Islet of Langerhans (tissue), 1 donor: ENCODE data around the gene METTL24.
A peak's percentile ranks its signal among the peaks of the same experiment; 100 is the strongest.

ENCODE experiments used
- FAIRE-seq: peaks from one replicate; lab custom pipeline; 2011; peaks lifted over from hg19 to GRCh38; lab: Jason Lieb, UNC

METTL24 gene

DNA sequence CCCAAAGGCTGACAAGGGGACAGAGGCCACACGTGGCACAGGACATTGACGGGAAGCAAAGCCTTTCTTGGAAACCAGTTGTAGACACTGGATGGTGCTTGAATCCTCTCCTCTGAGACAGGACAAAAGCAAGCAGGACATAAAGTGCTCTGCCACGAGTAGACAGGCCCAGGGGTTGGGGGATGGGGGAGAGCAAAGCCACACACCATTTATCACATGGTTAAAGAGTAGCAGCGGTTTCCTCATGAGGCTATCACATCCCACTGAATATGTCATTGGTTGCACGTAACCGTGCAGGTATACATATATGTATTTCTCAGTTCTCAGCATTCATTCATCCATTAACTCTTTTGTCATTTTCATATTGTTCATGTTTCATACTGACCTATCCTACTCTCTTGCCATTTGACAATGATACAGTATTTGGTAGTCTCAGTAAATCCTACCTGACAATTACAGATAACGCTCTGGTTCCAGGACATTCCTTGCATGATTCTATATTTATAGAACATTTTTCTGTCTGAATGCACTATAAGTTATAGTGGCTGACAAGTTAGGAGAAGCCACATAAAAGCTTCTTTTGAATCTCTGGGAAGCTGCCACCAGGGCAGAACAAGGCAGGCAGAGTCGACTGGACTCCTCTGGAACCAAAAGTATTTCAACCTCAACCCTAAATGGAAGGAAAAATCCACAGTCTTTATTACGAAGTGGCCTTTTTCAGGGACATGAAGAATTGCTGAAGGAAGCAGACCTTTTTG, 23.5 kb downstream of the METTL24 start:
- FAIRE-seq: no peak

DNA sequence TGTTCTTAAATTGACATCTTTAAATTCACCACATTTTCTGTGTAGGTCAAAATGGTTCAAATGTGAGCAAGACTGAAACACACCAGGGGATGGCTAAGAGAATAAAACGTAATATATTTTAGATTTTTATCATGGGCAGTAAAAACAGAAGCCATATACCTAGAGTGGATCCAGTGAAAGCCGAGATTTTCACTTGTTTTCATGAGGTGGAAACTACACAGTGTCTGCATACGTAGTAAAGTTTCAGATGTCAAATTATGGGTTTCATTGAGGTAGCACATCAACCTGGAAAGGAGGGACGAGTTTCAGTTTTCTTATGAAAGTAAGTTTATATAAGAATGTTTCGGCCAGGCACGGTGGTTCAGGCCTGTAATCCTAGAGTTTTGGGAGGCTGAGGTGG, 25.9 kb downstream of the METTL24 start:
- no peak for FAIRE-seq

DNA sequence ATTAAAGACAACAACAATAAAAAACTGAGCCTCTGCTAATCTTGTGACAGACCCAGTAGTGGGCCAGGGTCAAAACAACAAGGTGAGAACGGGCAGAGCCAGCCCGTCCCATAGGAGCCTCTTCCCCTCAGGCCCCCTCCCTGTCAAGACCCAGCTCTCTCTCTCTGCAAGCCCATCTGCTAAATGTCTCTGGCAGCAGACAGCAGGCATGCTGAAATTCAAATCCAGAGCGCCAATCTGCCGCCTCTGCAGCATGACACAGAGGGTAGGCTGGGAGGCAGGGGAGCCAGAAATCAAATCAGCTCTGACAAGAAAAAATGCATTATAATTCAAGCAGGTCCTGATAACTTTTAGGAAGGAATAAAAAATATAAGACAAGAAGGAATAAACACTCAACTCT, 26.3 kb downstream of the METTL24 start:
- no peak for FAIRE-seq

DNA sequence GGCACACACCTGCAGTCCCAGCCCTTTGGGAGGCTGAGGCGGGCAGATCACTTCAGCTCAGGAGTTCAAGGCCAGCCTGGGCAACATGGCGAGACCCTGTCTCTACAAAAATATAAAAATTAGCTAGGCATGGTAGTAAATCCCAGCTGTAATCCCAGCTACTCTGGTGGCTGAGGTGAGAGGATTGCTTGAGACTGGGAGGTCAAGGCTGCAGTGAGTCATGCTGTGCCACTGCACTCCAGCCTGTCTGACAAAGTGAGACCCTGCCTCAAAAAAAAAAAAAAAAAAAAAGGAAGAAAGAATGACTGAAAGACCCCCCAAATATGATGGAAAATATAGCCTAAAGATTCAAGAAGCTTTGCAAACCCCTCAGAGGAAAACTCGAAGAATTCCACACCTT, 26.8 kb downstream of the METTL24 start:
- FAIRE-seq: no peak

DNA sequence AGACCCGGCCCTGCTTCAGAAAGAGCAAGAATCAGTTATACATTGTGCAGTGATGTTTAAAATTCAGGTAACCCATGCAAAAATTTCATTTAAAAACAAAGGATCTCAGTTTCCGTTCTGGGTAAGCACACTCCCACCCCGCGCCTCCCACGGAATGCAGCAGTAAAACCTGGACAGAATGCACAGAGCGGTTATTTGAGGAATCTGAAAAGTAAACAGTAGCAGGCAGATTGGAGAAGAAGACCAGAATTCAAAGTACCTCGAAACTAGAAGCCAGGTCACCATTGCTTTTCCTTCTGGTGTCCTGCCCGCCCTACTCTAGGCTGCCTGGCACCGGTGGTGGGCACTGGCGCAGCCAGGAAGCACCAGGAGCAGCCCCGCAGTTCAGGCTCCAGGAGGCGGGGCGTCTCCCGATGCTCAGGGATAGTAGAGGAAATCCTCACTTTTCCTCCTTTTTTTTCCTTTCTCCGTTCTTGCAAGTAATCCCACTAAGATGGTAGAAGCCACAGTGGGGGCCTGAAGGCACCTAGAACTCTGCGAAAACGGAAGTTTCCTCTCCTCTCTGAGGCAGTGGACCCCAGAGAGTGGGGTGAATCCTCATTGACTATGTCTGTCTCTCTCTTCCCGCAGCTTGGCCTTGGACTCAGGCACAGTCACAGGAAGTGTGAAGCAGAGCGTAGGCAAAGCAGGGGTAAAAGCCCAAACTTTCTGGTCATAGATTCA, 28.3 kb downstream of the METTL24 start:
- no peak for FAIRE-seq

DNA sequence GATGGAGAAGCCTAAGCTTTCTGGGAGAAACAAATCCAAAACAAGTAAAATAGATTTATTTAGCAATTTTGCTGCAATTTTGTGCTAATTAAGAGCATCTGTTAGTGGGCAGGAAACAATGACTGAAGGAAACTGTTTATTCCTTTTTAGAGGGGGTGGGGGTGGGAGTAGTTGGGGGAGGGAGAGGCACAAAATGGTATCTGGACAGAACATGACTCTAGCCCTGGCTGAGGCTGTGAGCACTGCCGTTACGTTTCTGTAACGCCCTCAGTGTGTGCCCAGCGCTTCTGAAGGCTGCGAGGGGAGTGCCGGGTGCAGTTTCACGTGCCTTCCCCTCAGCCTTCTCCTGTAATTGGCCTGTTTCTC, 28.8 kb downstream of the METTL24 start:
- FAIRE-seq: no peak

DNA sequence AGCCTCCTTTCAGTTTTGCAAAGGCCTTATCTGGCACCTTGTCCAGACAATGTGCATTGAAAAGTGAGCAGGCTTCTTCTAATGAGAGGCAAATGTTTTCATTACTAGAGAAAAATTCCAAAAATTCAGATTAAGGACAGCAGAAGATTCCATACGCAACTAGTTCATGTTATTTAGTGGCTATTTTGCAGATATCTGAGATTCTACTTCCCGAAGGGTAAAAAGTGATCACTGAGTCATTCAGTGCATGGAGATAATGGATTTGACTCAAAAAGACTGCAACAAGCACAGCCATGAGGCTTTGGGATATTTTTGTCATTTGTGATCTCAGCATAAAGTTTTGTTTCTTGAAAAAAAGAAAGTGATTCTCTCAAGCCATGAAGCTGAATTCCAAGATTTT, 29.9 kb downstream of the METTL24 start:
- no peak for FAIRE-seq

DNA sequence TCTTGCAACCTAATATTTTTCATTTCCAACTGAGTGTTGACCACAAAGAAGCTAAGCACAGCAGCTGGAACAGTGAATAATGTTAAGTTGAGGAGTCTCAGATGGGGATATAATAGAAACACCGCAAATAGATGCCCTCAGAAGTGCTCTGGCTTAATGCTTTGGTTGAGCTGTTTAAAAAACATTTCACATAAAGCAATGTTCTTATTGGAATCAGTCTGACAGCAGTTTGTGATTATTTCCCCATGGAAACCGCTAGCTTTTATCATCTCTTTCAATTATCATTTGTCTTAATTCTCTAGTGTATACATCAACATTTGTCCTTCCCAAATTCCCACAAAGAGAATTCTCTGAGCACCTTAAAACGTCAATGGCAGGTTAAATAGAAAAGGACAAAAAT, 30.8 kb downstream of the METTL24 start:
- no peak for FAIRE-seq

DNA sequence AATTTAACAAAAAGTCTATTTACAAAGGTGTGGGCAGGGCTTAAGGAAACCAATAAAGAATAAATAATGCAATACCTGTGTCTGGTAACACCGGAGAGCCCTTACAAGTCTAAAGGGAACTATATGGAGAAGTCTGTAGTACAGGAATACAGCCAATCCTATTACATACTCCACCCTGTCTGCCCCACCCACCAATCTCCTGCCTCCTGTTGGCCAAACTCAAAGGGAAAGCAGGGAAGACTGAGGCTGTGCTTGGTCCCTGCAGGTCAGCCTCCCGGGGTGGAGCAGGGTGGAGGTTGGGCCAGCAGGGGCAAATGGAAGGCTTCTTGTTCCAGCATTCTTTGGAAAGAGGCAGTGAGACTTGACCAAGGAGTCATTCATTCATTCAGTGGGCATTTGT, 31.5 kb downstream of the METTL24 start:
- no peak for FAIRE-seq

DNA sequence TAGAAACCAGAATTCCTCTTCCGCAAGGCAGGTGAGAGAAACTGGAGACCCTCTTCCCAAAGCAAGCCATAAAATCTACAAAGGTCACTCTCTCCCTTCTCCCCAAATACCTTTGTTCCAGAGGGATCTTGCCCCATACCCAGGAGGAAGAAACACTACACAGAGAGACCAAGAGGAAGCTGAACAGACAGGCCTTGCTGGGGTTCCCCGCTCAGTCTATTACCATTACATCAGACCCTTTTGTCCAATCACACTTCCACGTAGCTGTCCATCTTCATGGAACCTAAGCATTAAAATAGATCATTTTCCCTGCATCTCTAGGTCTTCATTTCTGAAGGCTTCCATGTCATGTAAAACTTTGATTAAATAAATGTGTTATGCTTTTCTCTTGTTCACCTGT, 32.1 kb downstream of the METTL24 start:
- no peak for FAIRE-seq

DNA sequence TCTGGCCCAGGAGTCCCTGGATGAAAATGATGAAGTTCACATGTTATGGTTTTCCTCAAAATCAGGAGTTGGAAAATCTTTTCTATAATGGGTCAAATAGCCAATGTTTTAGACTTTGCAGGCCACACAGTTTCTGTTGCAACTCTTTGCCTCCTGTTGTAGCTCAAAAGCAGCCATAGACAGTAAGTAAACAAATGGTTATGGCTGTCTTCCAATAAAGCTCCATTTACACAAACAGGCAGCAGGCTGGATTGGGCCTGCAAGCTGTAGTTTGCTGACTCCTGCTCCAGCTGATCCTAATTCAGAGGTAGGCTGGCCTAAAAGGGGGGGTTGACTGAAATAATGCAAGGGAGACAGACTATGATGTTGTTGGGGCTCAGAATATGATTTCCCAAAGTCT, 33.0 kb downstream of the METTL24 start:
- no peak for FAIRE-seq

DNA sequence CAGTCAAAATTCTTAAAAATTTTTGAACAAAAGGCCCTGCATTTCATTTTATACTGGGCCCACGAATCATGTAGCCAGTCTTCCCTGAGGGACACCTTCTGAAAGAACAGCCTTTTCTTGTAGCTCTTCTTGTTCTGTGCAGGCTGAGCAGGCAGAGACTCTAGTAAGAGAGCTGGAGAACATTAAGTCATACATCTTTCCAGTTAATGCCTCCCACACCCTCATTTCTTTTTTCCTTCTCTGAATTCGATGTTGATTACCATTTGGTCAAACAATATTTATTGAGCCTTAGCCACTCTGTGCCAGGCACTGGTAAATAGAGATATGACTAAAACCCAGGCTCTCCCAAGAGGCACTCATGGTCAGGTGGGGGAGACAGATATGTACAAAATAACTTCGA, 33.6 kb downstream of the METTL24 start:
- FAIRE-seq: no peak

DNA sequence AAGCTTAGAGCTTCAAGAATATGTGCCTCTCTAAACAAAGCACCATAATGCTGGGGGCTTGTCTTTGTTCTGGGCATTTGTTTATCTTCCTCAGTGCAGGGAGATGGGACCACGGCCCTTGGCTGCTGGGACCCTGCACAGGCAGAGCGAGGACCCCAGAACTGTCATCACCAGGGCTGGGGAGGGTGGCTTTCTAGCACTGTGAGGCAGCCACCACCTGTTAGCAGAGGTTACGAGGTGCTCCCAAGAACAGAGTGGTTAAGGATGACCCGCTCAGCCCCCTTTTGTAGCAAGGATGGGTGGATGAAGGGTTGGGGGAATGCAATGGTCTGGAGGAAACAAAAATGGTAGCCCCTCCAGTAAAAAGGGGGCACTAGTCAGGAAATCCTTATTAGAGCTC, 34.9 kb downstream of the METTL24 start:
- no peak for FAIRE-seq

DNA sequence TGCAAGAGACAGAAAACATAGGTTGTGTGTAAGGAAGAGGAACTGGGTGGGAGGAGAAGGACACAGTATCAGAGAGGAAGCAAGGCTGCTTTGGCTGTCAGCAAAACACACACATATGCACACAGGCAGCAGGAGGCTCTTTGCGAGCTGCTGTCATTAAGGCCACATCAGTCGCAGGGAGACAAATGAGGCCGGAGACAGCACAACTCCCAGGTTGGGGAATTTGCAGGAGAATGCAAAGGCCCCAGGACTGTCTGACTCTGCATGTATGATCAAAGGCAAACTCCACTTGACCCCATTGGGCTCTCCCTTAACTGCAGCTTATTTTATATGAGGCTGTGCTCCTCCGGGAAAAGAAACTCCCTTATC, 35.3 kb downstream of the METTL24 start:
- no peak for FAIRE-seq

DNA sequence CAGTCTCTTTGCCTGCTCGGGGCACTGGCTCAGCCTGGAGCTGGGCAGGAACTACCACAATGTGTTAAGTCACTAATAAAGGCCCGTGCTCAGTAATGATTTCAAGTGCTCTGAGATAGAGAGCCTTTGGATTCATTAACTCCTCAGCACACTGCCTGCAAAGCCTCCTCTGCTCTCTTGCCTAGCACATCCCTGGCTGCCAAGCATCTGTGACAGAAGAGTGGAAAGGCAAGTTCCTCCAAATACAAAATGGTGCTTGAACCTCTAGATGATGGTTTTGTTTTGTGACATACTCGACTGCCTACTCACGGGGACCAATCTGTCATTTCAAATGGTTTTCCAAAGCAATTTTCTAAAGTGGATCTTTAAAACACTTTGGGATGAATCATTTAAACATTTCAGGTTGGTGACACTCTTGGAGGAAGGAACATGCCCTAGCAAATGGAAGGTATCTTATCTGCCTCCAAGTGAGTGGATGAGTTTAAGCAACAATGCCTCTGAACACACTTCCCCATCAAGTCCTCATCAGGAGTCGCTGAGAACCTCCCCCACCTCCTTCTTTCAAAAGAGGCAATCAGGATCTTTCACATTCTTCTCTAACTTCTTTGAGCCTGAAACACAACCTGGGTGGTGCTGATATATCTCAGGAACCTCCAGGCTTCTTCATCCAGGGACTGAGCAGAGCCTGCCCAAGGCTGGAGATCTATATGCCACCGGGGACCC, 35.8 kb downstream of the METTL24 start:
- no peak for FAIRE-seq

DNA sequence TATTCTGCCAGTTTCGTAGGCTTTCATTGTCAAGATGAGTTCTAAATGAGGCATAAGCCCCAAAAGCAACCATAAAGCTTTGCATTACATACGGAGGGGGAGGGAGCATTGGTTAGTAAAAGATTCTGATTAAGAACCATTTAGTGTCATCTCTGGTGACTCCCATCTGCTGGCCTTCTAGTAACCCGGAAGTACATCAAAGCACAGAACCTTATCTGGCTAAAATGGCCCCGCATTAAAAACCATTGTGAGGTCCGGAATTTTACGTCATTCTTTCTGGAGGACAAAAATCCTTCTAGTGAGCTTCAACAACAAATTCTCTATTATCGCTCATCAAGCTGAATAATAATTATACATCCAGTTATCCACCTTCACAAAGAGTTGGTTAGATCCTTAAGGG, 37.8 kb downstream of the METTL24 start:
- FAIRE-seq: no peak

DNA sequence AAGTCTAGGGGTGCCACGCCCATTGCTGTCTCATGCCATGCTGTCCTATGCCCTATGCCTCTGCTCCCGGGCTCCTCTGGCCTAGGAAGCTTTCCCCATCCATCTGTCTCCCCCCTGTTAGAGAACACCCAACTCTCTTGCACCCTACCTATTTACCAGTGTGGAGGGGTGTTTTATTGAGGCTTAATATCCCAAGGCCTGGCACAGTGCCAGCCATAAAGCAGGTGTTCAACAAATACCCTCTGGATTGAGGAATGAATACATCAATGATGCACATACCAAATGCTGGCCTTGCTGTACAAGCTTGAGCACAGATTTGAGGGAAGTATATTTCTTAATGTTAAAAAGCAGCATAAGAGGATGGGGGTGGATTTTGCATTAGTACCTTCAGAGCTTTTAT, 38.3 kb downstream of the METTL24 start:
- FAIRE-seq: no peak

DNA sequence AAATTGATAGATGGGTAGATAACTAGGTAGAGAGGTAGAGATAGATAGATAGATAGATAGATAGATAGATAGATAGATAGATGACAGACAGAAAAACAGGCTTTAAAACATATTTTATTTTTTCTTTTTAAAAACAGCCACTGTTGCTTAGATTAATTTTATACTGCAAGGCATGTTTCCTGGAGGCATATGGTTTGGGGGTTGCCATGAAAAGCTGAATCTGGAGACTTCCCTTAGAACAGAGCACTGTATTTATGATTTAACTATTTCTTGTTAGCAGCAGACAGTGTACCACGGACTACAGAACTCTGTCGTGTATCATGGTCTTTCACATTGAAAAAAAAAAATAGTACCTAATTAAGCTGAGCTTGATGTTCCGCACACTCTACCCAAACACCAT, 38.8 kb downstream of the METTL24 start:
- FAIRE-seq: no peak

DNA sequence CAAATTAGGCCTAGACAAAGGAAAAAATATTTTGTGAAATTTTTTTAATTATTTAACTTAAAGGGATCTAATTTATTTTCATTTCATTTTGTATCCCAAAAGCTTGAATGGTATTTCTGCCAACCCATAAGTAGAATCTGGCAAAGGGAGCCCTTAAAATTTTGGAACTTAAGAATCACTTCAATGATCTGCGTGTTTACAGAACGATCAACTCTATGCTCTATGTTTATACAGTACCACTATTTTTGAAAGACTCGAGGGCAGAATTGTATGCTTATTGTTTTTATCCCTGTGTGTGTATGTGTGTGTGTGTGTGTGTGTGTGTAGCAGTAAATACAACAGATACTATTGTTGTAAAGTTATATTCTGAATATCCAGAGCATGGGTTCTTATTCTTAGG, 39.2 kb downstream of the METTL24 start:
- FAIRE-seq: peak; percentile 21

DNA sequence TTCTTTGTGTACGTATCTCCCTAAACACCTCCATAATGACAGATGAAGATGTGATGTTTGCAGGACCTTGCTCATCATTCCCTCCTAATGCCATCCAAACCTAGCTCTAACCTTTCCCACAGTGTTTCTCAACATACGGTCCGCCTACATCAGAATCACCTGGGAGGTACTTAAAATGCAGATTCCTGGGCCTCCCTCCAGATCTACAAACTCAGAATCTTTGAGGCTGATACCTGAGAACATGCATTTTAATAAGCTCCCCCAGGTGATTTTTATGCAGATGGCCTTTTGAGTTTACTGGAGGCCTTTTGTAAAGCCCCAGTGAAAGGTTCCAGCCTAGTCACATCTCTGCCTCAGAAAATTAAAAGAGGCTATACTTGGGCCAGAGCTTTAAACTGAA, 40.5 kb downstream of the METTL24 start:
- no peak for FAIRE-seq

DNA sequence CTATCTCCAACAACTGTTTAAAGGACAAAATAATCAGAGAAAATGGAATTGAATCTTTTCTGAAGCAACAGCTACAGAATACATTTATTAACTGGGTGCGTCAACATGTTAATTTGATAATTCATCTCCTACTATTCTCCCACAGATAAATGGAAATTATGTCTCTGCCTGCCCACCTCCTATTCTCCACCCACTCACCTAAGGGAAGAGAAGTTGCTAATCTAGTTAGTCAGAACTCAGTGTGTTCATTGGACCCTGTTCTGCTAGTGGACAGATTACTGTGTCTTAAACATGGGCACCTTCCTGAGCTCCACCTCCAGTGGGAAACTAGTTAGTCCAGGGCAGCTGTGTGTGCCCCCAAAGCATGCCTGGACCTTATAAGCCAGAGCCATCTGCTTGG, 41.0 kb downstream of the METTL24 start:
- FAIRE-seq: no peak

DNA sequence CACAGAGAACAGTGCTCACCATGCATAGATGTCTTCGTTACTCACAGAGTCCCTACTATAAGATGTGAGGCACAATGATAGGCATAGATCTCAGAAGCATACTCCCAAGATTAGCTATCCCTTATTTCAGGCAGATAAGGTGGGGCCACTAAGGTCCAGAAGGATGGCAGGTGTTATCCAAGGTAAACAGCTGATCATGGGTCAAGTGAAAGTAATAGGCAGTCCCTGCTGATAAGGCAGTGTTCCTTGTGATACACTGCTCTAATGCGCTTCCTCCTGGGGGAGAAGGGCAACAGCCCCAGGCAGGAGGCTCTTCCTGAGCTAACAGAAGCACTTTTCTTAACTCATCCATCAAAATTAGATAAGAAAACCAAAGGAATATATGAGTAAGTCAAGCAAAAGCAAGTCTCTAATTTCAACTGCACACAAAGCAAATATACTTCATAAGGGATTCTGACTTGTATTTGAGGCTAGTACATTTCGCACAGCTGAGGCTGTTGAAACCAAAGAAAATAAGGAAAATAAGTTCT, 42.2 kb downstream of the METTL24 start:
- FAIRE-seq: no peak

DNA sequence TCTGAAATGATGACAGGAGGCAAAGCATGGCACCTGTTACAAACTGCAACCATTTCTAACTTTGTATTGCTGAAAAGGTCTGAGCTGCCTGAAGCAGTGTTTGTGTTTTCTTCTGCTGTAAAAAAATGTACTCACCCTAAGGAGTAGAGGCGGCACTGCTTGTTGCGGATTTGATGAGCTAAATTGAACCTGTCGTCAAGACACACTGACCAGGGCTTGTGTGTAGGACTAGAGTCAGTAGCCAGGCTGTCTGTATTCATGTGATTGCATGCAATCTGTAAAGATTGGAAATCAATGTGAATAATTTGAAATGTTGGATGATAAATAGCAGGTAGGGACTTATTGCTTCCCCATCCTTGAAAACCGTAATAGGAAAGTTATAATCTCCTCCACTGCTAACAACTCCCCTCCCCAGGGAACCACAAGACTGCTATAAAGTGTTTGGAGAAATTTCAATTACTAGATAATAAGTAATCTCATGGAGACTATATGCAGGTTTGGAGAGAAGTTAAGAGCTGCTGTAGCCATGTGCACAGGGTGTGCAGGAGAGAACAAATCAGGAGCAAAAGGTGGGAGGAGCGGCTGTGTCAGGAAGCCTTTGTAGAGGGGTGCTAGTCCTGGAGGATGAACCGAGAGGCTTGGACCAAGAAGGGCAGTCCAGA, 42.8 kb downstream of the METTL24 start:
- FAIRE-seq: no peak
